Fibroblast of skin of left quadriceps (primary cell): ENCODE measurements around the gene PRMT7.
"Not testable (repeated sequence)": the region's sequence is repeated elsewhere in the genome, so short reads cannot be mapped to it uniquely, and the experiment has no call there.

ENCODE experiments used
- DNase-seq, 2 experiments: peaks; one replicate each; pipeline ENCODE4 v3.0.0-alpha.2; 2013; ENCODE audit warnings: low read depth in 2 of 2

Gene PRMT7

GRCh38 chr16:68283346-68283745 lies 27.5 kb upstream of the PRMT7 start:
- DNase-seq, result no peak

GRCh38 chr16:68283801-68284598 lies 26.8 kb upstream of the PRMT7 start:
- DNase-seq, result no peak

GRCh38 chr16:68284847-68285246 lies 26.0 kb upstream of the PRMT7 start:
- DNase-seq, result no peak

- DNase-seq, result no peak
These were observed 25.1 kb upstream of the PRMT7 start for GRCh38 chr16:68285683-68286082.

- DNase-seq, result no peak
These were observed 24.4 kb upstream of the PRMT7 start for GRCh38 chr16:68286153-68287074.

- DNase-seq, result no peak
These were observed 23.3 kb upstream of the PRMT7 start for GRCh38 chr16:68287276-68288251.

GRCh38 chr16:68288252-68288650 lies 22.6 kb upstream of the PRMT7 start:
- DNase-seq, result no peak

GRCh38 chr16:68288796-68289195 lies 22.0 kb upstream of the PRMT7 start:
- not testable (repeated sequence) for DNase-seq

- DNase-seq, result no peak
These were observed 21.6 kb upstream of the PRMT7 start for GRCh38 chr16:68289202-68289601.

GRCh38 chr16:68289621-68290329 lies 21.0 kb upstream of the PRMT7 start:
- DNase-seq, result no peak

- no peak for DNase-seq
These were observed 20.4 kb upstream of the PRMT7 start for GRCh38 chr16:68290450-68290849.

GRCh38 chr16:68291227-68291626 lies 19.6 kb upstream of the PRMT7 start:
- no peak for DNase-seq

- DNase-seq, result no peak
These were observed 18.4 kb upstream of the PRMT7 start for GRCh38 chr16:68292425-68292824.

GRCh38 chr16:68296291-68296690 lies 14.5 kb upstream of the PRMT7 start:
- no peak for DNase-seq

GRCh38 chr16:68296693-68297092 lies 14.1 kb upstream of the PRMT7 start:
- DNase-seq, result no peak

- DNase-seq, result no peak
These were observed 12.9 kb upstream of the PRMT7 start for GRCh38 chr16:68297908-68298307.

- DNase-seq, result no peak
These were observed 12.5 kb upstream of the PRMT7 start for GRCh38 chr16:68298312-68298711.

- DNase-seq, result peak in 1 of 2 experiments; percentile 30
These were observed 11.8 kb upstream of the PRMT7 start for GRCh38 chr16:68298907-68299561.

- no peak for DNase-seq
These were observed 11.0 kb upstream of the PRMT7 start for GRCh38 chr16:68299571-68300453.
